Tibial nerve (tissue), 3 donors: ENCODE results near the gene SLC16A12.

Source experiments
- POLR2A ChIP-seq, 2 donors: fragments of 450-650 bp; IDR thresholded peaks; one replicate each; pipeline ENCODE4 v1.6.1; 2017; ENCODE audit warnings: antibody characterized with exemption in 2 of 2, mild to moderate bottlenecking in 2 of 2, moderate library complexity in 2 of 2
- TF ChIP-seq, protein P1 (sequence below), 5 experiments: fragments of 200-600 bp in 3 of 5; fragments of 450-650 bp in 2 of 5; sonication (generic) in 3 of 5; IDR thresholded peaks; one replicate each; pipeline ENCODE4 v1.5.1; 2016 to 2019; ENCODE audit warnings: antibody characterized with exemption in 5 of 5, mild to moderate bottlenecking in 3 of 5, moderate library complexity in 2 of 5

DNA sequence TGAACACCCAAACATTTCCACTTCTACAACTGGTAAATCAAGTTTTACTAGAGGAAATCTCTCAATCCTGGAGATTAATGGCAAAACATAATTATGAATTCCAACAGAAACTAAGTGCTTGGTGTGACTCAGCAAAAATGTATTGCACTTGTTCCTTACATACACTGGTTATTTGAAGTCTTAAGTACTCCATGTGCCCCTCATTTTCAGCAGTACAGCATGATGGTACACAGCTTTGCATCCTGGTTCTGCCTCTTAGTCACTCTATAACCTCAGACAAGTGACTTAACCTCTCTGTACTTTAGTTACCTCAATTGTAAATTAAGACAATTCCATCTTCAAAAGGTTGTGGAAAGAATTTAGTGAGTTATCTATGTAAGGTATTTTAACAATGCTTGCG lies 12.9 kb downstream of the SLC16A12 start:
- TF ChIP-seq, protein P1, sequence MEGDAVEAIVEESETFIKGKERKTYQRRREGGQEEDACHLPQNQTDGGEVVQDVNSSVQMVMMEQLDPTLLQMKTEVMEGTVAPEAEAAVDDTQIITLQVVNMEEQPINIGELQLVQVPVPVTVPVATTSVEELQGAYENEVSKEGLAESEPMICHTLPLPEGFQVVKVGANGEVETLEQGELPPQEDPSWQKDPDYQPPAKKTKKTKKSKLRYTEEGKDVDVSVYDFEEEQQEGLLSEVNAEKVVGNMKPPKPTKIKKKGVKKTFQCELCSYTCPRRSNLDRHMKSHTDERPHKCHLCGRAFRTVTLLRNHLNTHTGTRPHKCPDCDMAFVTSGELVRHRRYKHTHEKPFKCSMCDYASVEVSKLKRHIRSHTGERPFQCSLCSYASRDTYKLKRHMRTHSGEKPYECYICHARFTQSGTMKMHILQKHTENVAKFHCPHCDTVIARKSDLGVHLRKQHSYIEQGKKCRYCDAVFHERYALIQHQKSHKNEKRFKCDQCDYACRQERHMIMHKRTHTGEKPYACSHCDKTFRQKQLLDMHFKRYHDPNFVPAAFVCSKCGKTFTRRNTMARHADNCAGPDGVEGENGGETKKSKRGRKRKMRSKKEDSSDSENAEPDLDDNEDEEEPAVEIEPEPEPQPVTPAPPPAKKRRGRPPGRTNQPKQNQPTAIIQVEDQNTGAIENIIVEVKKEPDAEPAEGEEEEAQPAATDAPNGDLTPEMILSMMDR (IDR thresholded peaks at IDR 0.05), result no peak
- no peak for TF ChIP-seq POLR2A (IDR thresholded peaks at IDR 0.05)
